Measurements from ENCODE around the gene STPG2.

STPG2 gene

DNA sequence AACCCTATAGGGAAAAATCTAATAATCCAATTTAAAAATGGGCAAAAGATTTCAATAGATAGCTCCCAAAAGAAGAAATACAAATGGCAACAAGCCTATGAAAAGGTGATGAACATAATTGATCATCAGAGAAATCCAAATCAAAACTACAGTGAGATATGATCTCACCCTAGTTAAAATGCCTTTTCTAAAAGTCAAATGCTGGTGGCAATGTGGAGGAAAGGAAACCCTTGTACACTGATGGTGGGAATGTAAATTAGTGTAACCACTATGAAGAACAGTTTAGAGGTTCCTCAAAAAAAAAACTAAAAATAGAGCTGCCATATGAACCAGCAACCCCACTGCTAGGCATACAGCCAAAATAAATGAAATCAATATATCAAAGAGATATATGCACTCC lies 44.5 kb downstream of the STPG2 start:
- TF ChIP-seq CTCF (IDR thresholded peaks at IDR 0.05; ENCODE audit: low read length) (no peak), EZH2phosphoT487 (IDR thresholded peaks at IDR 0.05; ENCODE audit: low read length) (no peak), EZH2 (optimal IDR thresholded peaks at IDR 0.05; ENCODE audit: low read depth, low read length) (no peak)
- Histone ChIP-seq H2AFZ (ENCODE audit: low read length) (no peak overlapping the region), H3K79me2 (ENCODE audit: low read length) (no peaks in the 10 kb centered on the region), H3K9me3 (replicated peaks; ENCODE audit: insufficient read depth, low read length) (no peaks in the 10 kb centered on the region), H3K27me3 (replicated peaks; ENCODE audit: insufficient read depth, low read length) (no peaks in the 10 kb centered on the region), H3K36me3 (replicated peaks; ENCODE audit: insufficient read depth, low read length) (no peaks in the 10 kb centered on the region), H3K4me3 (ENCODE audit: low read length) (no peak overlapping the region), H4K20me1 (ENCODE audit: insufficient read depth, low read length) (no peaks in the 10 kb centered on the region), H3K4me2 (ENCODE audit: low read depth, low read length) (no peak overlapping the region), H3K27ac (ENCODE audit: low read length) (no peak overlapping the region), H3K9me2 (replicated peaks; ENCODE audit: insufficient read depth, low read length) (no peaks in the 10 kb centered on the region), H3F3A (ENCODE audit: insufficient read depth, low read length) (no peaks in the 10 kb centered on the region), H3K9ac (ENCODE audit: low read length) (no peak overlapping the region), H3K4me1 (ENCODE audit: low read length) (no peaks in the 10 kb centered on the region)
- DNase-seq = no peak

- Histone ChIP-seq H2AFZ (ENCODE audit: low read length) (no peak overlapping the region), H3K4me1 (ENCODE audit: low read length) (no peaks in the 10 kb centered on the region), H3F3A (ENCODE audit: insufficient read depth, low read length) (no peaks in the 10 kb centered on the region), H3K9me2 (replicated peaks; ENCODE audit: insufficient read depth, low read length) (no peaks in the 10 kb centered on the region), H3K9ac (ENCODE audit: low read length) (no peak overlapping the region), H3K4me2 (ENCODE audit: low read depth, low read length) (no peak overlapping the region), H3K36me3 (replicated peaks; ENCODE audit: insufficient read depth, low read length) (no peaks in the 10 kb centered on the region), H3K27ac (ENCODE audit: low read length) (no peak overlapping the region), H3K27me3 (replicated peaks; ENCODE audit: insufficient read depth, low read length) (no peaks in the 10 kb centered on the region), H3K4me3 (ENCODE audit: low read length) (no peak overlapping the region), H4K20me1 (ENCODE audit: insufficient read depth, low read length) (no peaks in the 10 kb centered on the region), H3K9me3 (replicated peaks; ENCODE audit: insufficient read depth, low read length) (no peaks in the 10 kb centered on the region), H3K79me2 (ENCODE audit: low read length) (no peaks in the 10 kb centered on the region)
- no peak for DNase-seq
- no peak for TF ChIP-seq EZH2phosphoT487 (IDR thresholded peaks at IDR 0.05; ENCODE audit: low read length)
- TF ChIP-seq CTCF (IDR thresholded peaks at IDR 0.05; ENCODE audit: low read length) = no peak
- TF ChIP-seq EZH2 (optimal IDR thresholded peaks at IDR 0.05; ENCODE audit: low read depth, low read length) = no peak
Measured at GRCh38 chr4:98094118-98094517, 49.2 kb downstream of the STPG2 start.

GRCh38 chr4:98093662-98094061 lies 49.6 kb downstream of the STPG2 start:
- Histone ChIP-seq H2AFZ (ENCODE audit: low read length) (no peak overlapping the region), H4K20me1 (ENCODE audit: insufficient read depth, low read length) (no peaks in the 10 kb centered on the region), H3K27ac (ENCODE audit: low read length) (no peak overlapping the region), H3K79me2 (ENCODE audit: low read length) (no peaks in the 10 kb centered on the region), H3K9ac (ENCODE audit: low read length) (no peak overlapping the region), H3K36me3 (replicated peaks; ENCODE audit: insufficient read depth, low read length) (no peaks in the 10 kb centered on the region), H3K4me2 (ENCODE audit: low read depth, low read length) (no peak overlapping the region), H3K4me3 (ENCODE audit: low read length) (no peak overlapping the region), H3K4me1 (ENCODE audit: low read length) (no peaks in the 10 kb centered on the region), H3K27me3 (replicated peaks; ENCODE audit: insufficient read depth, low read length) (no peaks in the 10 kb centered on the region), H3K9me2 (replicated peaks; ENCODE audit: insufficient read depth, low read length) (no peaks in the 10 kb centered on the region), H3F3A (ENCODE audit: insufficient read depth, low read length) (no peaks in the 10 kb centered on the region), H3K9me3 (replicated peaks; ENCODE audit: insufficient read depth, low read length) (no peaks in the 10 kb centered on the region)
- DNase-seq = no peak
- TF ChIP-seq EZH2phosphoT487 (IDR thresholded peaks at IDR 0.05; ENCODE audit: low read length) (no peak), CTCF (IDR thresholded peaks at IDR 0.05; ENCODE audit: low read length) (no peak), EZH2 (optimal IDR thresholded peaks at IDR 0.05; ENCODE audit: low read depth, low read length) (no peak)
